GM12891 (cell line): Measurements from ENCODE around the gene PDE4DIP.
"Not testable (repeated sequence)": the region's sequence is repeated elsewhere in the genome, so short reads cannot be mapped to it uniquely, and the experiment has no call there.

Source experiments
- POLR2A ChIP-seq: IDR thresholded peaks from 2 replicates; pipeline ENCODE4 v1.6.1; 2011; ENCODE audit warnings: low read depth, low read length, control low read depth
- POLR2AphosphoS5 ChIP-seq: IDR thresholded peaks from 2 replicates; pipeline ENCODE4 v1.6.1; 2011; ENCODE audit warnings: low read depth, low read length, control low read depth
- TAF1 ChIP-seq: IDR thresholded peaks from 2 replicates; pipeline ENCODE4 v1.6.1; 2011; ENCODE audit warnings: low read depth, low read length, control low read depth

GRCh38 chr1:148879812-148880416 lies 35.7 kb downstream of the PDE4DIP start:
- not testable (repeated sequence) for TF ChIP-seq TAF1, POLR2AphosphoS5, POLR2A
